Measurements from ENCODE around the gene SLCO2B1.

The SLCO2B1 gene

DNA sequence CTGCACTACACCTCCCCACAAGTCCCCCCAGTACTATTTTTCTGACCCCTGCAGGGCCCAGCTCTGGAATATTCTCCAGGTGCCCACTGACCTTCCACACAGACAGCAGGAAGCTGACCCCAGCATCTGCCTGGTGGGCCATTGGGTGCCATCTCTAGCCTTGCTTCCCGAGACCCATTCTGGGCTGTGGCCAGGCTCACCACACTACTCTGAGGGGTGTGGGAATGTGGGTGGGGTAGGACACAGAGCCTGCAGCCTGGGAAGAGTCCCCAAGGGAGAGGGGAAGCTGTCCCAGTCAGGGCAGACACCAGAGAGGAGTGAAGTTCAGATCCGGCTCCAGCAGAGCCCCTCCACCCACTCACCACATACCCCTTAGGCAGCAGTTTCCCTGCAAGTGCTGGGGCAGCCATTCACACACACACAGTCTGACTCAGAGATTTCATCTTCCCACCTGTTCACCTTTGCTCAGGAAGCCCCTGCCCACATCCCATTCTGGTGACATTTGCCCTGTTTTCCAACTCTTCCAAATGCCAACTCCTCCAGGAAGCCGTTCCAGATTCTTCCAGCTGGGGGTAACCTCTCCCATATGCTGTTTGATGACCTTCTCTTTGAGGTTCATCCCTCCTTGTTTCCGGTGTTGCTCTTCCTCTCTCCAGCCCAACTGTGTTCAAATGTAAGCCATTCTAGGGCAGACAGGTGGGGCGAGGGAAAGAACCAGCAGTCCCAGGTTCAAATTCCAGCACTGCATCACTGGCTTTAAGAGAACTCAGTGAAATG is 1.9 kb downstream of the SLCO2B1 start:
- no peak for ATAC-seq
- no peak for TF ChIP-seq SNAI2 (CRISPR knock-in tag; IDR thresholded peaks at IDR 0.05)
- TF ChIP-seq RARB (CRISPR knock-in tag; IDR thresholded peaks at IDR 0.05), result no peak
- TF ChIP-seq, protein P1, sequence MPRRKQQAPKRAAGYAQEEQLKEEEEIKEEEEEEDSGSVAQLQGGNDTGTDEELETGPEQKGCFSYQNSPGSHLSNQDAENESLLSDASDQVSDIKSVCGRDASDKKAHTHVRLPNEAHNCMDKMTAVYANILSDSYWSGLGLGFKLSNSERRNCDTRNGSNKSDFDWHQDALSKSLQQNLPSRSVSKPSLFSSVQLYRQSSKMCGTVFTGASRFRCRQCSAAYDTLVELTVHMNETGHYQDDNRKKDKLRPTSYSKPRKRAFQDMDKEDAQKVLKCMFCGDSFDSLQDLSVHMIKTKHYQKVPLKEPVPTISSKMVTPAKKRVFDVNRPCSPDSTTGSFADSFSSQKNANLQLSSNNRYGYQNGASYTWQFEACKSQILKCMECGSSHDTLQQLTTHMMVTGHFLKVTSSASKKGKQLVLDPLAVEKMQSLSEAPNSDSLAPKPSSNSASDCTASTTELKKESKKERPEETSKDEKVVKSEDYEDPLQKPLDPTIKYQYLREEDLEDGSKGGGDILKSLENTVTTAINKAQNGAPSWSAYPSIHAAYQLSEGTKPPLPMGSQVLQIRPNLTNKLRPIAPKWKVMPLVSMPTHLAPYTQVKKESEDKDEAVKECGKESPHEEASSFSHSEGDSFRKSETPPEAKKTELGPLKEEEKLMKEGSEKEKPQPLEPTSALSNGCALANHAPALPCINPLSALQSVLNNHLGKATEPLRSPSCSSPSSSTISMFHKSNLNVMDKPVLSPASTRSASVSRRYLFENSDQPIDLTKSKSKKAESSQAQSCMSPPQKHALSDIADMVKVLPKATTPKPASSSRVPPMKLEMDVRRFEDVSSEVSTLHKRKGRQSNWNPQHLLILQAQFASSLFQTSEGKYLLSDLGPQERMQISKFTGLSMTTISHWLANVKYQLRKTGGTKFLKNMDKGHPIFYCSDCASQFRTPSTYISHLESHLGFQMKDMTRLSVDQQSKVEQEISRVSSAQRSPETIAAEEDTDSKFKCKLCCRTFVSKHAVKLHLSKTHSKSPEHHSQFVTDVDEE (CRISPR knock-in tag; IDR thresholded peaks at IDR 0.05), result no peak
- no peak for TF ChIP-seq GLIS3 (CRISPR knock-in tag; IDR thresholded peaks at IDR 0.05)
- TF ChIP-seq ISL1 (CRISPR knock-in tag; IDR thresholded peaks at IDR 0.05), result no peak
- no peak for TF ChIP-seq BACH2 (CRISPR knock-in tag; IDR thresholded peaks at IDR 0.05; ENCODE audit: borderline replicate concordance)
- TF ChIP-seq ZNF565 (CRISPR knock-in tag; conservative IDR thresholded peaks at IDR 0.05; ENCODE audit: low read depth), result no peak
- TF ChIP-seq ZC3H10 (CRISPR knock-in tag; IDR thresholded peaks at IDR 0.05), result no peak
- no peak for TF ChIP-seq ZFP3 (CRISPR knock-in tag; IDR thresholded peaks at IDR 0.05)
- no peak for TF ChIP-seq PPARA (CRISPR knock-in tag; IDR thresholded peaks at IDR 0.05; ENCODE audit: borderline replicate concordance)
- TF ChIP-seq, protein P2, sequence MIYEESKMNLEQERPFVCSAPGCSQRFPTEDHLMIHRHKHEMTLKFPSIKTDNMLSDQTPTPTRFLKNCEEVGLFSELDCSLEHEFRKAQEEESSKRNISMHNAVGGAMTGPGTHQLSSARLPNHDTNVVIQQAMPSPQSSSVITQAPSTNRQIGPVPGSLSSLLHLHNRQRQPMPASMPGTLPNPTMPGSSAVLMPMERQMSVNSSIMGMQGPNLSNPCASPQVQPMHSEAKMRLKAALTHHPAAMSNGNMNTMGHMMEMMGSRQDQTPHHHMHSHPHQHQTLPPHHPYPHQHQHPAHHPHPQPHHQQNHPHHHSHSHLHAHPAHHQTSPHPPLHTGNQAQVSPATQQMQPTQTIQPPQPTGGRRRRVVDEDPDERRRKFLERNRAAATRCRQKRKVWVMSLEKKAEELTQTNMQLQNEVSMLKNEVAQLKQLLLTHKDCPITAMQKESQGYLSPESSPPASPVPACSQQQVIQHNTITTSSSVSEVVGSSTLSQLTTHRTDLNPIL (CRISPR knock-in tag; IDR thresholded peaks at IDR 0.05; ENCODE audit: low read depth), result no peak

DNA sequence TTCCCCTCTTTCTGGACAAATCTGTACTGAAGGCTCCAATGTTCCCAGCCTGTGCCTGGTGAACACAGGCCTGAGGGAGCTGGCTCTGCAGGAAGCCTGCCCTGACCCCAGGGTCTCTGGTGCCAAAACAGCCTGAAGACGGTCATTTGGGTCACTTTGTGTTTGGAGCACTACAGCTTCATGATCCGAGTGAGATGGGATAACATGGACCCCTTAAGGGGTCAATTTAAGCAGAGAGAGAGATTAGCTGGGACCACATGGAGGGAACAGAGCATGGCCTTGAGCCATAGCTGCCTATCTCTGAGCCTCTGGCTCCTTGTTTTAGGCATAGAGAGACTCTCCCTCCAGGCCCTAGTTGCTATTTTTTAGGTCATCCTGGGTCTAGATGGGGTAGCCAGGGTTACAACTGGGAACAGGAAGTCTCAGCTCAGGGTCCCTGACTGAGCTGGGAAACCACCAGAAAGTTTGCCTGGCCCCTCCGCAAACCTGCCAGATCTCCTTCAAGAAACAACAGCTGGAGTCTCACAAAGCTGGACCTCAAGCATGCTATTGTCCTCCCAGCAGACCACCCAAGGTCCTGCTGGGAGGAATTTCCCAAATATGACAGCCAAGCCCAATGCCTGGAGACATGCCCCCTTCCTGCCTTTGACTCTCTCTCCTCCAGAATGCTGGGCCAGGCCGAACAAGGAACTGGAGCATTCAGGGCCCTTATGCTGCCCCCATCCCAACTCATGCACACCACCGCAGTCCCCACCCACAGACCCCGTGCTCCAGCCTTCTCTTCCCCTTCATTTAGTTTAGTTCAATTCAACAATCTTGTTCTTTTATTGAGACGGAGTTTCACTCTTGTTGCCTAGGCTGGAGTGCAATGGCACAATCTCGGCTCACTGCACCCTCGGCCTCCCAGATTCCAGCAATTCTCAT is 4.0 kb downstream of the SLCO2B1 start:
- no peak for ATAC-seq
- TF ChIP-seq CSDC2 (CRISPR knock-in tag; IDR thresholded peaks at IDR 0.05) (no peak), TOX (CRISPR knock-in tag; IDR thresholded peaks at IDR 0.05; ENCODE audit: borderline replicate concordance) (no peak), OSR1 (CRISPR knock-in tag; IDR thresholded peaks at IDR 0.05) (no peak), TCF4 (CRISPR knock-in tag; IDR thresholded peaks at IDR 0.05; ENCODE audit: borderline replicate concordance) (no peak), ZNF70 (CRISPR knock-in tag; IDR thresholded peaks at IDR 0.05) (no peak), PPARA (CRISPR knock-in tag; IDR thresholded peaks at IDR 0.05; ENCODE audit: borderline replicate concordance) (no peak), ZFP3 (CRISPR knock-in tag; IDR thresholded peaks at IDR 0.05) (no peak), SNAI2 (CRISPR knock-in tag; IDR thresholded peaks at IDR 0.05) (no peak), ZNF565 (CRISPR knock-in tag; conservative IDR thresholded peaks at IDR 0.05; ENCODE audit: low read depth) (no peak), ESRRG (CRISPR knock-in tag; IDR thresholded peaks at IDR 0.05) (no peak), ZC3H10 (CRISPR knock-in tag; IDR thresholded peaks at IDR 0.05) (no peak), ISL1 (CRISPR knock-in tag; IDR thresholded peaks at IDR 0.05) (no peak), GLIS3 (CRISPR knock-in tag; IDR thresholded peaks at IDR 0.05) (no peak), BACH2 (CRISPR knock-in tag; IDR thresholded peaks at IDR 0.05; ENCODE audit: borderline replicate concordance) (no peak), ARNTL (CRISPR knock-in tag; IDR thresholded peaks at IDR 0.05; ENCODE audit: borderline replicate concordance, low read depth) (no peak), ZNF8 (CRISPR knock-in tag; IDR thresholded peaks at IDR 0.05) (no peak)
- TF ChIP-seq, protein P1 (CRISPR knock-in tag; IDR thresholded peaks at IDR 0.05), result no peak
- TF ChIP-seq, protein P3, sequence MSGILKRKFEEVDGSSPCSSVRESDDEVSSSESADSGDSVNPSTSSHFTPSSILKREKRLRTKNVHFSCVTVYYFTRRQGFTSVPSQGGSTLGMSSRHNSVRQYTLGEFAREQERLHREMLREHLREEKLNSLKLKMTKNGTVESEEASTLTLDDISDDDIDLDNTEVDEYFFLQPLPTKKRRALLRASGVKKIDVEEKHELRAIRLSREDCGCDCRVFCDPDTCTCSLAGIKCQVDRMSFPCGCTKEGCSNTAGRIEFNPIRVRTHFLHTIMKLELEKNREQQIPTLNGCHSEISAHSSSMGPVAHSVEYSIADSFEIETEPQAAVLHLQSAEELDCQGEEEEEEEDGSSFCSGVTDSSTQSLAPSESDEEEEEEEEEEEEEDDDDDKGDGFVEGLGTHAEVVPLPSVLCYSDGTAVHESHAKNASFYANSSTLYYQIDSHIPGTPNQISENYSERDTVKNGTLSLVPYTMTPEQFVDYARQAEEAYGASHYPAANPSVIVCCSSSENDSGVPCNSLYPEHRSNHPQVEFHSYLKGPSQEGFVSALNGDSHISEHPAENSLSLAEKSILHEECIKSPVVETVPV (CRISPR knock-in tag; IDR thresholded peaks at IDR 0.05), result no peak
- TF ChIP-seq, protein P2 (CRISPR knock-in tag; IDR thresholded peaks at IDR 0.05; ENCODE audit: low read depth), result no peak
- TF ChIP-seq, protein P4, sequence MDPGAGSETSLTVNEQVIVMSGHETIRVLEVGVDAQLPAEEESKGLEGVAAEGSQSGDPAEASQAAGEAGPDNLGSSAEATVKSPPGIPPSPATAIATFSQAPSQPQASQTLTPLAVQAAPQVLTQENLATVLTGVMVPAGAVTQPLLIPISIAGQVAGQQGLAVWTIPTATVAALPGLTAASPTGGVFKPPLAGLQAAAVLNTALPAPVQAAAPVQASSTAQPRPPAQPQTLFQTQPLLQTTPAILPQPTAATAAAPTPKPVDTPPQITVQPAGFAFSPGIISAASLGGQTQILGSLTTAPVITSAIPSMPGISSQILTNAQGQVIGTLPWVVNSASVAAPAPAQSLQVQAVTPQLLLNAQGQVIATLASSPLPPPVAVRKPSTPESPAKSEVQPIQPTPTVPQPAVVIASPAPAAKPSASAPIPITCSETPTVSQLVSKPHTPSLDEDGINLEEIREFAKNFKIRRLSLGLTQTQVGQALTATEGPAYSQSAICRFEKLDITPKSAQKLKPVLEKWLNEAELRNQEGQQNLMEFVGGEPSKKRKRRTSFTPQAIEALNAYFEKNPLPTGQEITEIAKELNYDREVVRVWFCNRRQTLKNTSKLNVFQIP (CRISPR knock-in tag; IDR thresholded peaks at IDR 0.05; ENCODE audit: borderline replicate concordance, low read depth), result no peak

Data from SK-N-SH treated with all-trans-retinoic acid at 6 μM for 48 hours (cell line).